ENCODE measurements around the gene IGSF9.

Gene IGSF9, protein sequence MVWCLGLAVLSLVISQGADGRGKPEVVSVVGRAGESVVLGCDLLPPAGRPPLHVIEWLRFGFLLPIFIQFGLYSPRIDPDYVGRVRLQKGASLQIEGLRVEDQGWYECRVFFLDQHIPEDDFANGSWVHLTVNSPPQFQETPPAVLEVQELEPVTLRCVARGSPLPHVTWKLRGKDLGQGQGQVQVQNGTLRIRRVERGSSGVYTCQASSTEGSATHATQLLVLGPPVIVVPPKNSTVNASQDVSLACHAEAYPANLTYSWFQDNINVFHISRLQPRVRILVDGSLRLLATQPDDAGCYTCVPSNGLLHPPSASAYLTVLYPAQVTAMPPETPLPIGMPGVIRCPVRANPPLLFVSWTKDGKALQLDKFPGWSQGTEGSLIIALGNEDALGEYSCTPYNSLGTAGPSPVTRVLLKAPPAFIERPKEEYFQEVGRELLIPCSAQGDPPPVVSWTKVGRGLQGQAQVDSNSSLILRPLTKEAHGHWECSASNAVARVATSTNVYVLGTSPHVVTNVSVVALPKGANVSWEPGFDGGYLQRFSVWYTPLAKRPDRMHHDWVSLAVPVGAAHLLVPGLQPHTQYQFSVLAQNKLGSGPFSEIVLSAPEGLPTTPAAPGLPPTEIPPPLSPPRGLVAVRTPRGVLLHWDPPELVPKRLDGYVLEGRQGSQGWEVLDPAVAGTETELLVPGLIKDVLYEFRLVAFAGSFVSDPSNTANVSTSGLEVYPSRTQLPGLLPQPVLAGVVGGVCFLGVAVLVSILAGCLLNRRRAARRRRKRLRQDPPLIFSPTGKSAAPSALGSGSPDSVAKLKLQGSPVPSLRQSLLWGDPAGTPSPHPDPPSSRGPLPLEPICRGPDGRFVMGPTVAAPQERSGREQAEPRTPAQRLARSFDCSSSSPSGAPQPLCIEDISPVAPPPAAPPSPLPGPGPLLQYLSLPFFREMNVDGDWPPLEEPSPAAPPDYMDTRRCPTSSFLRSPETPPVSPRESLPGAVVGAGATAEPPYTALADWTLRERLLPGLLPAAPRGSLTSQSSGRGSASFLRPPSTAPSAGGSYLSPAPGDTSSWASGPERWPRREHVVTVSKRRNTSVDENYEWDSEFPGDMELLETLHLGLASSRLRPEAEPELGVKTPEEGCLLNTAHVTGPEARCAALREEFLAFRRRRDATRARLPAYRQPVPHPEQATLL

DNA sequence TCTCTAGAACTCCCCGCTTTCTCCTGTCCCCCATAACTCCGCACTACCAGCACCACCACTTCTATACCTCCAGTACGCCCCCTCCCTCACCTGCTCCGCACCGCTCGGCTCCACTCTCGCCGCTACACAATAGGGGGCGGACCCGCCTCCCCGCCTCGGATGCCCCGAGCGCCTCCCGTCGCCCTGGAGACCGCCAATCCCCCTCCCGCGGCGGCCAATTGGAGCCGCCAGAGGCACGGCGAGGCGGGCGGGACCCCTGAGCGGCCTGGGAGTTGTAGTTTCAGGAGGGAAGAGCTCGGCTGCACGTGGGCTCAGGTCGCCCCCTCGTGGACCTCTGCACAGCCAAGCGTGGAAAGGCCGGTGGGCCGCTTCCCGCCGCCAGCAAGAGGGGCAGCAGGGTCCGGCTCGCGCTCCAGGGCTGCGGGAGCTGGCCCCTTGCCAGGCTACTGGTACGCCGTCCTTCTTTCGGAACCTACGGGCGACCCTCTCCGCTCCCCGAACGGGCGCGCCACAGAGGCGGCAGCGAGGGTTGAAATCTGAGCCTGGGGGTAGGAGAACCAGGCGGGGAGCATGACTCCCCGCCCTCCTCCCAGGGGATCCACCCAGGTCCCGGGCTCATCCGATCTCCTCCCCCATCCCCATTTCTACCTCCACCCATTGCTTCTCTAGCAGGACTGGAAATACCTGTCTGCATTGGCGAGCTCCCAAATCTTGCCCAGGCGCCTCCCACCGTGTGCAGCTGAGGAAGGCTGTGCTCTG lies at the start of gene IGSF9:
Gene IGSF9 (minus strand): TSS at position 131 of the 759 bp plus-strand sequence. CDS start 2,159 bp downstream, outside the sequence.
- DNase-seq: peak; percentile 49

DNA sequence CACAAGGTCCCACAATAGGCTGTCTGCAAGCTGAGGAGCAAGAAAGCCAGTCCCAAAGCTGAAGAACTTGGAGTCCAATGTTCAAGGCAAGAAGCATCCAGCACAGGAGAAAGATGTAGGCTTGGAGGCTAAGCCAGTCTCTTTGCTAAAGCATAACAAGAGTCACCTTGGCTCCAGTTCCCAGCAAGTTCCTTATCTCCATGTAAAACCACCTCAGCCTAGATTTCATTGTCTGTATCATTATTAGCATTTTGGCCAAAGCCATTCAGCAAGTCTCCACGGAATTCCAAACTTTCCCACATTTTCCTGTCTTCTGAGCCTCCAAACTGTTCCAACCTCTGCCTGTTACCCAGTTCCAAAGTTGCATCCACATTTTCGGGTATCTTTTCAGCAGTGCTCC lies 49.5 kb upstream of the IGSF9 start:
- DNase-seq: no peak

GRCh38 chr1:159993911-159994310 lies 48.5 kb upstream of the IGSF9 start:
- no peak for DNase-seq

- DNase-seq: no peak
These were observed 46.7 kb upstream of the IGSF9 start for GRCh38 chr1:159992161-159992560.

GRCh38 chr1:159991513-159991912 lies 46.1 kb upstream of the IGSF9 start:
- DNase-seq: peak; percentile 74

GRCh38 chr1:159990005-159990404 lies 44.6 kb upstream of the IGSF9 start:
- no peak for DNase-seq

GRCh38 chr1:159989581-159989980 lies 44.2 kb upstream of the IGSF9 start:
- DNase-seq: no peak

GRCh38 chr1:159988006-159988405 lies 42.6 kb upstream of the IGSF9 start:
- no peak for DNase-seq

GRCh38 chr1:159987186-159987585 lies 41.8 kb upstream of the IGSF9 start:
- DNase-seq: no peak

DNA sequence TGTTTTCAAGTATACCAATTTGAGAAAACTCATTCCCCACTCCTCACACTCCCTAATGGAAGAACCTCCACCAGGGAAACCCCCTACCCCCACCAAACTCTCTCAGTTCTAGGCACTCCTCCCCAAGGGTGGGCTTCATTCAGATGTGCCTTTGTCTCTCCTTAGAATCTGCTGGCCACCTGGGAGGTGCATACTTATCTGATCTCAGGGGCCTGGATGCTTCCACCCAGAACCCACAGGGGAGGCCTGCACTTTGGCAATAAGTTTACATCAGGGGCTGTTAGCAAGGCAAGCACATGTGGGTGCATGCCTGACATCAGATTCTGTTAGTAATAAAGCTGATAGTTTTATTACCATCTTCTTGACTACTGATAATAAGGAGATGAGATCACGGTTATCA lies 41.1 kb upstream of the IGSF9 start:
- no peak for DNase-seq

DNA sequence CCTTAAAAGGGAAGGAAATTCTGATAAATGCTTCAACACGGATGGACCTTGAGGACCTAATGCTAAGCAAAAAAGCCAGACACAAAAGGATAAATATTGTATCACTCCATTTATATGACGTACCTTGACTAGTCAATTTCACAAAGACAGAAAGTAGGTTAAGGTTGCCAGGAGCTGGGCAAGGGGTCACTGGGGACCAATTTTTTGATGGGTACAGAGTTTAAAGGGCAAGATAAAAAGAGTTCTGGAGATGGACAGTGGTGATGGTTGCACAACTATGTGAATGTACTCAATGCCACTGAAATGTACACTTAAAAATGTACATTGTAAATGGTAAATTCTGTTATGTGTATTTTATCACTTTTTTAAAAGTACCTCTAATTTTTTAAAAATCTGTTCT lies 40.7 kb upstream of the IGSF9 start:
- no peak for DNase-seq

DNA sequence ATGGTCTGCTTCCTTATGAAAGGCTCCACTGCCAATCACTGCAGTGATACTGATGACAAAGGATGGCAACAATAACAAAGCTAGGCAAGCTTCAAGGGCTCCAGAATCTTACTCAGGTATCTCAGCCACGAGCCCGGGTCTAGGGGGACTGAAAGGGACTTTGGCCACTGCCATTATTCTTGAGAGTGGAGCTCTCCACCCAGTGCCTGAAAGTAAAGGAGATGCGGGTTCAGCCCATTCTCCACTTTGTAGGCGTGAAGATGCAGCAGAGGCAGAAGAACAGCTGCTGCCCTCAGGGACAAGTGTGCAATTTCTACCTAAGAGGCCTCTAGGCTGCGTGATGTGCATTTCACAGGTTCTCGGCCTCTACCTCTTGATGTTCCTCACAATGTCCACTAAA lies 40.1 kb upstream of the IGSF9 start:
- DNase-seq: no peak

DNA sequence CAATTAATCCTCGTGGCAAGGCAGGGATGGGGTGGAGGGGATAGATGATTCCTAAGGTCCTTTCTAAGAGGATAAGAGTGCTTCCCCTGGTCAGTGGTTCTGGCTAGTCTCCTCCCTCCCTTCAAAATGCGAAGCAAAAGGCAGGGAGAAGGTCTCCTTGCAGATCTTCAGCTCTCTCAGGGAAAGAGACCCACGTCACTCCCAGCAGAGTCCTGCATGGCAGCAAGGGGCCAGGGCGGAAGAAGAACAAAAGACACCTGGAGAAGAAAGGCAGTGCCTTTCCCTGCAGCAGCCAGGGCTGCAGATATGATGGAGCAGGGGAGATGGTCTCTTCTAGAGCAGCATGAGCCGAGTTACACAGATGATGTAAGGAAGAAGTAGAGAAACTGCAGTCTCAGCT lies 38.3 kb upstream of the IGSF9 start:
- no peak for DNase-seq

- no peak for DNase-seq
These were observed 36.9 kb upstream of the IGSF9 start for GRCh38 chr1:159982280-159982679.

DNA sequence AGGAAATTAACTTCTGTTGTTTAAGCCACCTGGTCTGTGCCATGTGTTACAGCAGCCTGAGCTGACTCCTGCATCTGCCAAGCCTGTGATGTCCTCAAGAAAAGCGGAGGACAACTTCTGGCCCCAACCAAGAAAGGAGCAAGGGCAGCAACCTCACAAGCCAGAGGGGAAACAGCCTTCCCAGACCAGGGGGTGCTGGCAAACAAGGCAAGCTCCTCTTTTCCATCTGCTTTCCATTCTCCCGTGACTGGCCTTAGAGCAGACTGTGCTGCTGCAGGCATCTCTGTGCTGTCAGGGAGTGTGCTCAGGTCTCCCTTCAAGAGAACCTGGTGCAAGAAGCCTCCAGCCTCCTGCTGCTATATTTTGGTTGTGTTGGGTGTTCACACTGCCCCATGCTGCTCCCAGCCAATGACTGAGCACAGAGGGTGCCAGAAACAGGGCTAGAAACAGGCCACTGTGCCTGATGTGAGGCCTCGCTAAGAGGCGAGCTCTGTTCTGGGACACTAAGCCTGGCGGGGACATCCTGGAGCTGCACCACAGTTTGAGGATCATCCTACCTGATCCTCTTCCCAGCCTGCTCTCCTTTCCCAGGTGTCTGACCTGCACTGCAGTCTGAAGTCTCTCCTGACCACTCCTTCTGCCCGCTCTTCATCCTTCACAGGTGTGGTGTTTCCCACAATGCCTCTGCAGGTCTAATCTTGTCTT lies 36.1 kb upstream of the IGSF9 start:
- no peak for DNase-seq

GRCh38 chr1:159980786-159981185 lies 35.4 kb upstream of the IGSF9 start:
- DNase-seq: no peak

- DNase-seq: no peak
These were observed 34.7 kb upstream of the IGSF9 start for GRCh38 chr1:159980076-159980475.

- DNase-seq: no peak
These were observed 33.8 kb upstream of the IGSF9 start for GRCh38 chr1:159979257-159979656.

- no peak for DNase-seq
These were observed 32.6 kb upstream of the IGSF9 start for GRCh38 chr1:159978107-159978398.

GRCh38 chr1:159977364-159978106 lies 32.1 kb upstream of the IGSF9 start:
- no peak for DNase-seq

DNA sequence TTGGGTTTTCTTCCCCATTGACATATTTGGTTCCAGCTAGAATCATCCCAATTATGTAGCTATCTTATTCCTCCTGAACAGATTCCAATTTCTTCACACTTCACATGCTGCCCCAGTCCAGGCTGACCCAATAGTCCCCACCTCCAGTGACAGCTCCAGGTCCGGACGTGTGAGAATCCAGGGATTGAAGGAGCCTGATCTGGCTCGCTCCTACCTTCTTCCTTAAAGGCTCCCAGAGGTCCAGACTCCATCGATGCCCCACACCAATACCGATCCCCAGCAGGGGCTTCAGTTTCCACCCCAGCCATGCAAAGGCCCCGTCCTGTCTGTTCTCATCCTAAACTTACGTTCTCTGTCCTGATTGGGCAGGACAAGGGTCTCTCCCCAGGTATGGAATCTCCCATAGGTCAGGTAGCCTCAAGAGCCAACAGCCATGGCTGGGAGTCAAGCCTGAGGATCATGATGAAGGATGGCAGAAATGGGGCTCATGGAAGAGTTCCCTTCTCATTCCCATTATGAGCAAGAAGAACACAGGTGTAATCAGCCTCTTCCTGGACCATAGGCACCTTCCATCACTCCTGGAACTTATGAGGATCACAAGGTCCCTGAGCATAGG lies 29.0 kb upstream of the IGSF9 start:
- no peak for DNase-seq
